IMR-90 (cell line): ENCODE data around the gene COX6B2. TPM values are rescaled to one million over a fixed set of nuclear protein-coding genes. Genes with fewer than 3 reads are reported as not detected.

ENCODE experiments used
- ATAC-seq: fragments of 200-7000 bp; cut with Tn5 transposase; 2 replicates; pipeline ENCODE4 v1.9.1; 2020; ENCODE audit warnings: low read depth, mild to moderate bottlenecking, moderate library complexity
- BruUV-seq: library from RNA; stranded (reverse); fragments of 400-500 nt; replicated peaks from 2 replicates; lab custom pipeline; 2021; lab: Mats Ljungman, UMichigan
- CTCF ChIA-PET: fragments of 300-600 bp; formaldehyde crosslinking; extraction: SDS; loops from one replicate; lab custom pipeline; 2021; ENCODE audit warnings: antibody characterized with exemption; lab: Yijun Ruan, JAX
- POLR2A ChIA-PET: fragments of 300-600 bp; sonication (Branson Sonifier 250); formaldehyde crosslinking; loops from one replicate; lab custom pipeline; 2022; ENCODE audit warnings: antibody characterized with exemption; ENCODE audit not compliant: unreplicated experiment; lab: Charles Lee
- DNase-seq: peaks from one replicate; pipeline ENCODE4 v3.0.0; 2013
- H2AFZ ChIP-seq: replicated peaks from 2 replicates; pipeline ENCODE3; 2013; ENCODE audit warnings: low read length, mild to moderate bottlenecking; ENCODE audit not compliant: poor library complexity
- H2AK5ac ChIP-seq: 2 replicates; pipeline ENCODE4 v1.6.1; 2013; ENCODE audit warnings: low read depth, low read length, inconsistent platforms
- H2AK9ac ChIP-seq: replicated peaks from 2 replicates; pipeline ENCODE3; 2013; ENCODE audit warnings: mild to moderate bottlenecking, low read depth, low read length, moderate library complexity; ENCODE audit not compliant: poor library complexity
- H2BK120ac ChIP-seq: 2 replicates; pipeline ENCODE4 v1.6.1; 2013; ENCODE audit warnings: low read depth, low read length, inconsistent platforms
- H2BK15ac ChIP-seq: 3 replicates; pipeline ENCODE4 v1.6.1; 2013; ENCODE audit warnings: low read depth, low read length, inconsistent platforms
- H2BK20ac ChIP-seq: 2 replicates; pipeline ENCODE4 v1.6.1; 2013; ENCODE audit warnings: low read depth, mild to moderate bottlenecking, inconsistent platforms, low read length, moderate library complexity
- H2BK5ac ChIP-seq: 2 replicates; pipeline ENCODE4 v1.6.1; 2013; ENCODE audit warnings: mild to moderate bottlenecking, low read depth, low read length, inconsistent platforms; ENCODE audit not compliant: poor library complexity, severe bottlenecking
- H3K14ac ChIP-seq: replicated peaks from 2 replicates; pipeline ENCODE4 v1.6.1; 2013; ENCODE audit warnings: low read depth, low read length, inconsistent platforms
- H3K18ac ChIP-seq: 2 replicates; pipeline ENCODE4 v1.6.1; 2013; ENCODE audit warnings: low read depth, low read length, control low read depth
- H3K23ac ChIP-seq: 2 replicates; pipeline ENCODE4 v1.6.1; 2013; ENCODE audit warnings: low read depth, low read length, inconsistent platforms
- H3K27ac ChIP-seq: 2 replicates; pipeline ENCODE4 v1.5.1; 2013; ENCODE audit warnings: mild to moderate bottlenecking, control low read depth, low read length; ENCODE audit not compliant: insufficient read depth
- H3K27me3 ChIP-seq: 2 replicates; pipeline ENCODE4 v1.6.1; 2013; ENCODE audit warnings: low read length; ENCODE audit not compliant: control insufficient read depth, insufficient read depth
- H3K36me3 ChIP-seq: 2 replicates; pipeline ENCODE4 v1.6.1; 2013; ENCODE audit warnings: low read length, mixed read lengths; ENCODE audit not compliant: control insufficient read depth, insufficient read depth
- H3K4ac ChIP-seq: 2 replicates; pipeline ENCODE4 v1.6.1; 2013; ENCODE audit warnings: low read depth, low read length, inconsistent platforms
- H3K4me1 ChIP-seq: 2 replicates; pipeline ENCODE4 v1.6.1; 2013; ENCODE audit warnings: low read length, mixed read lengths; ENCODE audit not compliant: control insufficient read depth, insufficient read depth
- H3K4me2 ChIP-seq: 2 replicates; pipeline ENCODE4 v1.6.1; 2013; ENCODE audit warnings: low read depth, mild to moderate bottlenecking, control low read depth, low read length, moderate library complexity
- H3K4me3 ChIP-seq: 2 replicates; pipeline ENCODE4 v1.5.1; 2013; ENCODE audit warnings: low read depth, mild to moderate bottlenecking, control low read depth, low read length, moderate library complexity; ENCODE audit not compliant: insufficient read depth
- H3K56ac ChIP-seq: 2 replicates; pipeline ENCODE4 v1.6.1; 2013; ENCODE audit warnings: low read length, inconsistent platforms; ENCODE audit not compliant: insufficient read depth; ENCODE audit errors: extremely low read depth
- H3K79me1 ChIP-seq, 2 experiments: 2 replicates each; pipeline ENCODE4 v1.6.1; 2013; ENCODE audit warnings: low read length in 2 of 2, inconsistent platforms in 1 of 2, low read depth in 1 of 2
- H3K9ac ChIP-seq: 2 replicates; pipeline ENCODE4 v1.6.1; 2013; ENCODE audit warnings: low read depth, low read length, control low read depth
- H3K9me1 ChIP-seq: 2 replicates; pipeline ENCODE4 v1.6.1; 2013; ENCODE audit warnings: low read length, inconsistent platforms; ENCODE audit not compliant: insufficient read depth
- H3K9me3 ChIP-seq: 2 replicates; pipeline ENCODE4 v1.6.1; 2013; ENCODE audit warnings: low read length; ENCODE audit not compliant: control insufficient read depth, insufficient read depth
- H4K20me1 ChIP-seq: 2 replicates; pipeline ENCODE4 v1.6.1; 2013; ENCODE audit warnings: low read length, inconsistent platforms; ENCODE audit not compliant: insufficient read depth
- H4K5ac ChIP-seq: 2 replicates; pipeline ENCODE4 v1.6.1; 2013; ENCODE audit warnings: mild to moderate bottlenecking, low read depth, low read length, control low read depth
- H4K8ac ChIP-seq, 2 experiments: 2 replicates each; pipeline ENCODE4 v1.6.1; 2013; ENCODE audit warnings: low read depth in 2 of 2, low read length in 2 of 2, control low read depth in 1 of 2, inconsistent platforms in 1 of 2
- H4K91ac ChIP-seq: 2 replicates; pipeline ENCODE4 v1.6.1; 2013; ENCODE audit warnings: low read depth, low read length, inconsistent platforms; ENCODE audit not compliant: insufficient read depth
- BHLHE40 ChIP-seq: fragments of 150-350 bp; IDR thresholded peaks from 2 replicates; pipeline ENCODE4 v1.6.1; 2016; ENCODE audit warnings: mild to moderate bottlenecking, low read depth, low read length
- CEBPB ChIP-seq: IDR thresholded peaks from 2 replicates; pipeline ENCODE4 v1.6.1; 2012; ENCODE audit warnings: low read depth, low read length, improper control_type of control experiment
- CHD1 ChIP-seq: IDR thresholded peaks from 2 replicates; pipeline ENCODE4 v1.6.1; 2012; ENCODE audit warnings: low read depth, low read length, improper control_type of control experiment
- CTCF ChIP-seq: conservative IDR thresholded peaks from 2 replicates; pipeline ENCODE4 v1.5.1; 2012; ENCODE audit warnings: mild to moderate bottlenecking, low read depth, low read length, improper control_type of control experiment
- MAFK ChIP-seq: IDR thresholded peaks from 2 replicates; pipeline ENCODE4 v1.6.1; 2012; ENCODE audit warnings: low read depth, low read length, improper control_type of control experiment
- MXI1 ChIP-seq: IDR thresholded peaks from 2 replicates; pipeline ENCODE4 v1.6.1; 2012; ENCODE audit warnings: low read depth, mild to moderate bottlenecking, low read length, moderate library complexity, borderline replicate concordance
- POLR2A ChIP-seq: IDR thresholded peaks from 2 replicates; pipeline ENCODE4 v1.6.1; 2012; ENCODE audit warnings: mild to moderate bottlenecking, low read depth, low read length
- RAD21 ChIP-seq: IDR thresholded peaks from 2 replicates; pipeline ENCODE4 v1.6.1; 2012; ENCODE audit warnings: low read length, improper control_type of control experiment
- RFX5 ChIP-seq: IDR thresholded peaks from 2 replicates; pipeline ENCODE4 v1.8.0; 2012; ENCODE audit warnings: low read depth, mild to moderate bottlenecking, low read length, moderate library complexity
- WGBS, 2 experiments: methylation state at CpG; one replicate each; pipeline versions ENCODE4 v1.1.5 to v1.1.7; 2013; ENCODE audit warnings: missing lambda C conversion rate in 2 of 2; ENCODE audit not compliant: insufficient read length in 1 of 2; ENCODE audit errors: extremely low coverage in 2 of 2; 5-methylcytosine and 5-hydroxymethylcytosine counted together
- dilution Hi-C: fragments of 300-500 bp; cut with HindIII; formaldehyde crosslinking; loops from one replicate; pipeline ENCODE4 v1.14.3; 2018; ENCODE audit warnings: low sequenced_read_pairs; ENCODE audit not compliant: unreplicated experiment
- in situ Hi-C: fragments of 300-500 bp; cut with MboI; formaldehyde crosslinking; loops from 3 replicates; pipeline ENCODE4 v1.14.3; 2019; ENCODE audit warnings: low sequenced_read_pairs, inconsistent platforms, mixed read lengths
- intact Hi-C: fragments of 100-400 bp; cut with micrococcal nuclease; formaldehyde crosslinking; loops from 2 replicates; pipeline ENCODE4 v1.10.0; 2022
- polyA plus RNA-seq, 3 experiments: library from polyadenylated mRNA; depleted of rRNA; stranded (reverse); fragments of >200 nt; gene quantifications; 2 replicates each; pipeline ENCODE4 v1.2.3, GENCODE V29; 2012; ENCODE audit warnings: low replicate concordance in 1 of 3
- total RNA-seq: library from RNA; depleted of rRNA; stranded (reverse); fragments of >200 nt; gene quantifications from 2 replicates; pipeline ENCODE4 v1.2.3, GENCODE V29; 2012
- TF ChIP-seq, protein P1 (sequence below): fragments of 150-350 bp; IDR thresholded peaks from 2 replicates; pipeline ENCODE4 v1.6.1; 2016; ENCODE audit warnings: low read depth, mild to moderate bottlenecking, low read length, moderate library complexity, borderline replicate concordance

Gene COX6B2
- total and polyA plus RNA-seq, 2 of the 4 experiments (the other 2 are of a cell fraction): 0.19 TPM; not detected in 1

GRCh38 chr19:55362990-55363716, 8.6 kb upstream of the COX6B2 start, which contains the start of gene GARIN5B (continued):
- TF ChIP-seq, protein P1, sequence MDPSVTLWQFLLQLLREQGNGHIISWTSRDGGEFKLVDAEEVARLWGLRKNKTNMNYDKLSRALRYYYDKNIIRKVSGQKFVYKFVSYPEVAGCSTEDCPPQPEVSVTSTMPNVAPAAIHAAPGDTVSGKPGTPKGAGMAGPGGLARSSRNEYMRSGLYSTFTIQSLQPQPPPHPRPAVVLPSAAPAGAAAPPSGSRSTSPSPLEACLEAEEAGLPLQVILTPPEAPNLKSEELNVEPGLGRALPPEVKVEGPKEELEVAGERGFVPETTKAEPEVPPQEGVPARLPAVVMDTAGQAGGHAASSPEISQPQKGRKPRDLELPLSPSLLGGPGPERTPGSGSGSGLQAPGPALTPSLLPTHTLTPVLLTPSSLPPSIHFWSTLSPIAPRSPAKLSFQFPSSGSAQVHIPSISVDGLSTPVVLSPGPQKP: no peak

DNA sequence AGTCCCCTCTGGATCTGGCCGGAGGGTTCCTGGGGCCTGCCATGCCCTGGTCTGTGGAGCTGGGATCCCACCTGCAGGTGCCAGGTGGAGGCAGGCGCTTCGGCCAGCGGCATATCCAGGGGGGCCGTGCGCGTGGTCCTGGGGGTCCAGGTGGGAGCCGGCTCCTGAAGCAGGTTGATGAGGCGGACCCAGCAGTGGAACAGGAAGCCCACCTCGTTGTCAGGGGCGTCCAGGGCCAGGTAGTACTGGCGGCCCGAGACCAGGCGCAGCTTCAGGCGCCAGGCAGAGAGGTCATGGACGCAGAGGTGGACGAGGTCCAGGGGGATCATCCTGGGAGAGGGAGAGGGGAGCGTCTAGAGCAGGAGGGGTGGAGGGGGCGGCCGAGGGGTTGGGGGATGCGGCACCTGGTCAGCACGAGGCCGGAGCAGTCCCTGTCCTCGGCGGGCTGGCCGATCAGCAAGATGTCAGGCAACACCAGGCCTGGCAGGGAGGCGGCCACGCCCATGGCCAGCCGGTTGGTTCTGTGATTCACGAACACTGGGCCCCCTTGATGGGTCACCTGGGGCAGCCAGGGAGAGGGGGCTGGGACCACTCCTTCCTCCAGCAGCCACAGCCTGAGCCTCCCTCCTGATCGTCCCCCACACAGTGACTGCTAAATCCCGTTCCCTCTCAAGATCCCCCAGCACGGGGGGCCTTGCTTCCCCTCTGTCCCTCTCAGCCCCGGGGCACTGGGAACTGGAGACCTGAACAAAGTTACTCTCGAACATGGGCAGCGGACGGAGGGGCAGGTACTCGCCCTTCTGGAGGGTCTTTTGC, 7.9 kb upstream of the COX6B2 start:
- Histone ChIP-seq H2BK5ac (no peak overlapping the region), H3K79me1 (peaks cover 0 to 14% of the 10 kb centered on the region in 2 experiments; a peak in 2 of 4 replicates), H3K9ac (no peak overlapping the region), H3K14ac (no peak overlapping the region), H4K8ac (no peak overlapping the region), H3K23ac (no peak overlapping the region), H4K5ac (no peak overlapping the region), H3K18ac (no peak overlapping the region), H3K27ac (no peak overlapping the region), H4K91ac (no peak overlapping the region), H2BK120ac (no peak overlapping the region), H3K36me3 (peaks cover 16% of the 10 kb centered on the region), H2BK20ac (no peak overlapping the region), H4K20me1 (peaks cover 36% of the 10 kb centered on the region), H3K9me3 (no peaks in the 10 kb centered on the region), H3K4me2 (no peak overlapping the region), H3K4me1 (no peaks in the 10 kb centered on the region), H2AK9ac (no peak overlapping the region), H3K9me1 (peaks cover 3% of the 10 kb centered on the region; the same call in 1 of the 2 replicates), H2AK5ac (no peak overlapping the region; the same call in none of the 2 replicates), H3K4me3 (no peak overlapping the region), H3K4ac (no peak overlapping the region), H2BK15ac (no peak overlapping the region), H3K27me3 (peaks cover 2% of the 10 kb centered on the region), H3K56ac (no peak overlapping the region), H2AFZ (no peak overlapping the region)
- no peak for ATAC-seq
- DNase-seq: no peak
- POLR2A ChIA-PET: no interaction called here
- CTCF ChIA-PET: no interaction called here
- intact Hi-C loops (no loop called here), in situ Hi-C loops (no loop called here), dilution Hi-C loops (no loop called here)
- WGBS, 2 experiments: 74% methylated on average over 14 of the region's 38 CpGs; no CpG with 5 or more reads in 1 of the 2 experiments
- BruUV-seq: no TSS peak
- TF ChIP-seq POLR2A (no peak), RFX5 (no peak), MXI1 (no peak), BHLHE40 (no peak), CEBPB (no peak), CHD1 (no peak), RAD21 (no peak), MAFK (no peak), CTCF (no peak)
- TF ChIP-seq, protein P1: no peak
